Coronary artery (tissue), 2 donors: ENCODE data around the gene ABCG1.

Experiments used
- DNase-seq: peaks from one replicate; pipeline ENCODE4 v3.0.0-alpha.2; 2017; ENCODE audit warnings: low spot score
- H3K27ac ChIP-seq, 2 donors: fragments of 200-600 bp; sonication (generic); one replicate each; pipeline ENCODE4 v1.5.1; 2016 to 2019
- H3K4me3 ChIP-seq: fragments of 200-600 bp; sonication (generic); 2 replicates; pipeline ENCODE4 v1.5.1; 2016; ENCODE audit warnings: mild to moderate bottlenecking, moderate library complexity
- TF ChIP-seq, protein P1 (sequence below): fragments of 200-600 bp; sonication (generic); IDR thresholded peaks from one replicate; pipeline ENCODE4 v1.5.1; 2019; ENCODE audit warnings: antibody characterized with exemption

Gene ABCG1

GRCh38 chr21:42301371-42302075 is 82.6 kb downstream of the ABCG1 start:
- no peak for DNase-seq
- TF ChIP-seq, protein P1, sequence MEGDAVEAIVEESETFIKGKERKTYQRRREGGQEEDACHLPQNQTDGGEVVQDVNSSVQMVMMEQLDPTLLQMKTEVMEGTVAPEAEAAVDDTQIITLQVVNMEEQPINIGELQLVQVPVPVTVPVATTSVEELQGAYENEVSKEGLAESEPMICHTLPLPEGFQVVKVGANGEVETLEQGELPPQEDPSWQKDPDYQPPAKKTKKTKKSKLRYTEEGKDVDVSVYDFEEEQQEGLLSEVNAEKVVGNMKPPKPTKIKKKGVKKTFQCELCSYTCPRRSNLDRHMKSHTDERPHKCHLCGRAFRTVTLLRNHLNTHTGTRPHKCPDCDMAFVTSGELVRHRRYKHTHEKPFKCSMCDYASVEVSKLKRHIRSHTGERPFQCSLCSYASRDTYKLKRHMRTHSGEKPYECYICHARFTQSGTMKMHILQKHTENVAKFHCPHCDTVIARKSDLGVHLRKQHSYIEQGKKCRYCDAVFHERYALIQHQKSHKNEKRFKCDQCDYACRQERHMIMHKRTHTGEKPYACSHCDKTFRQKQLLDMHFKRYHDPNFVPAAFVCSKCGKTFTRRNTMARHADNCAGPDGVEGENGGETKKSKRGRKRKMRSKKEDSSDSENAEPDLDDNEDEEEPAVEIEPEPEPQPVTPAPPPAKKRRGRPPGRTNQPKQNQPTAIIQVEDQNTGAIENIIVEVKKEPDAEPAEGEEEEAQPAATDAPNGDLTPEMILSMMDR = no peak
- no peak overlapping the region for H3K4me3 ChIP-seq
- peak overlapping the region in 1 of 2 donors; percentile 48 for H3K27ac ChIP-seq

GRCh38 chr21:42302076-42302650 is 83.2 kb downstream of the ABCG1 start:
- TF ChIP-seq, protein P1 = no peak
- Histone ChIP-seq H3K4me3 (no peak overlapping the region), H3K27ac (peak overlapping the region in 1 of 2 donors; percentile 51)
- no peak for DNase-seq

DNA sequence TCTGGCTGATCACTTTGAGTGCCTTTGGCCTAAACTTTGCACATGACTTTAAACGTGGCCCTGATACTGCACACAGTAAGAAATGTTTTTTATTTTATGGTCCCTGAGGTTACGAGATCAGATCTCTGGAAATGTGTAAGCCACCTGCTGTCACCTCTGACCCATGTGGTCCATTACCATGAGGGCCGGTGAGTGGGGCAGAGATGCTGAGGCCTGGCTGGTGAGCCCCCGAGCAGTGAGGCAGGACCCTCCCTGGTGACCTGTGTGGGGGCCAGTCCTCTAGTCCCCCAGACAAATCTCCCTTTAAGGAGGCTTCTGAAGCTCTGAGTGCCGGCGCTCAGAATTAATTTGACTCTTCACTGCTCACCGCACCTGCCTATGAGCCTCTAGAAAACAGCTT is 83.9 kb downstream of the ABCG1 start:
- no peak for DNase-seq
- H3K27ac ChIP-seq = peak overlapping the region in 1 of 2 donors; percentile 51
- H3K4me3 ChIP-seq = no peak overlapping the region
- TF ChIP-seq, protein P1 = no peak

DNA sequence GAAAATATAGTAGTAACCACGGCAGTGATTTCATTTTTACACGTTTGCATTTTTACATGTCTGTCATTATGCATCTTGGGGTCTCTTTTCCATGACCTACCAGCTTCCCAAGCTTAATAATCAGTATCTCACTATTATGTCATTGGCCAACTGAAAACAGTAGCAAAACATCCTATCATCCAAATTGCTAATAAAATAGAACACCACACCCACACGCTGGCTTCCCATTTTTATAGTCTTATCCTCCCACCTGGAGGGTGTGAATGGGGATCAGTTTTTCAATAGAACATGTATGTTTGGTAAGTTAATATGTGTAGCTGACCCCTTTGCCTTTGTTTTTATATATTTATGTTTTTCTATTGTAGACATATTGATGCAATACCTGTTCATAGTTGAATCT is 84.5 kb downstream of the ABCG1 start:
- H3K4me3 ChIP-seq = no peak overlapping the region
- DNase-seq = no peak
- TF ChIP-seq, protein P1 = no peak
- H3K27ac ChIP-seq = no peak overlapping the region

- TF ChIP-seq, protein P1 = no peak
- DNase-seq = no peak
- no peak overlapping the region for H3K27ac ChIP-seq
- no peak overlapping the region for H3K4me3 ChIP-seq
Observed at GRCh38 chr21:42304556-42305454, 85.9 kb downstream of the ABCG1 start.

DNA sequence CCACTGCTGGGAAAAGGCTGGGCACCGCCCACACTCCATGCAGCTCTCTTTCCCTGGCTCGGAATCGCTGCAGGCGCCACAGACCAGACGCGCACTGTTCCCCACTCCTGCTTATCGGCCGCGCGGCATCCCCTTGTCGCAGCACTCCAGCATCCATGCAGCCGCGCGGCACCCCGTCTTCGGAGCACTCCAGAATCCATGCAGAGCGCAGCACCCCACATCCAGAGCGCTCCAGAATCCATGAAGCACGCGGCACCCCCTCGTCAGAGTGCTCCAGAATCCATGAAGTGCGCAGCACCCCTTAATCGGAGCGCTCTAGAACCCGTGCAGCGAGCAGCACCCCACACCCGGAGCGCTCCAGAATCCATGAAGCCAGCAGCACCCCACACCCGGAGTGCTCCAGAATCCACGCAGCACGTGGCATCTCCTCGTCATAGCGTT is 86.8 kb downstream of the ABCG1 start:
- DNase-seq = no peak
- TF ChIP-seq, protein P1 = no peak
- no peak overlapping the region for H3K4me3 ChIP-seq
- H3K27ac ChIP-seq = no peak overlapping the region
